GM18867 (cell line): ENCODE results near the gene DDX41.

Experiments used
- ATAC-seq: cut with Tn5 transposase; IDR thresholded peaks from one replicate; pipeline ENCODE4 v1.9.1; 2021; ENCODE audit warnings: mild to moderate bottlenecking, moderate library complexity; ENCODE audit not compliant: unreplicated experiment

The DDX41 gene

GRCh38 chr5:177469750-177470525, 46.8 kb downstream of the DDX41 start:
- no peak for ATAC-seq

GRCh38 chr5:177468685-177469628, 47.8 kb downstream of the DDX41 start:
- ATAC-seq: no peak

- ATAC-seq: no peak
Observed at GRCh38 chr5:177468329-177468684, 48.5 kb downstream of the DDX41 start.

GRCh38 chr5:177467436-177467835, 49.3 kb downstream of the DDX41 start:
- no peak for ATAC-seq

GRCh38 chr5:177466861-177467260, 49.9 kb downstream of the DDX41 start:
- no peak for ATAC-seq

GRCh38 chr5:177465044-177465443, 51.7 kb downstream of the DDX41 start:
- no peak for ATAC-seq

- ATAC-seq: no peak
Observed at GRCh38 chr5:177462021-177462670, 54.6 kb downstream of the DDX41 start.
